ENCODE results near the gene S100A7A.
"Not testable (repeated sequence)": the region's sequence is repeated elsewhere in the genome, so short reads cannot be mapped to it uniquely, and the experiment has no call there.

S100A7A gene

DNA sequence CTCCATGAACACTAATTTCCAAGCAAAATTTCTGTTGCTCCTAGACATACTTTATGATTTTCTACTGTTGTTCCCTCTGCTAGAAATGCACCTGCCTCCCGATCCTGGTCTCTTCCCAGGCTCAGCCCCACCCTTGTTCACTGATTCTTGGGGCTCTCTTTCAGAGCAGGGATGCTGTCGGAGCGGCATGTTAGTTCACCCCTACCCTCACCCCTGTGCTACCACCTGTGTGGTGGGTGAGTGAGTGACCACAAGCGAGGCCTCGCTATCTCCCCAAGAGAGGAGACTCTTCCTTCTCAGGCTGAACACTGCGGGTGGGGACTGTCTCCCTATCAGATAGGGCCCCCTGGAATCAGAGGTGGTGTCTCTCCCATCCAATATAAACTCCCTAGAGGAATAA lies 20.5 kb upstream of the S100A7A start:
- no peak for DNase-seq

DNA sequence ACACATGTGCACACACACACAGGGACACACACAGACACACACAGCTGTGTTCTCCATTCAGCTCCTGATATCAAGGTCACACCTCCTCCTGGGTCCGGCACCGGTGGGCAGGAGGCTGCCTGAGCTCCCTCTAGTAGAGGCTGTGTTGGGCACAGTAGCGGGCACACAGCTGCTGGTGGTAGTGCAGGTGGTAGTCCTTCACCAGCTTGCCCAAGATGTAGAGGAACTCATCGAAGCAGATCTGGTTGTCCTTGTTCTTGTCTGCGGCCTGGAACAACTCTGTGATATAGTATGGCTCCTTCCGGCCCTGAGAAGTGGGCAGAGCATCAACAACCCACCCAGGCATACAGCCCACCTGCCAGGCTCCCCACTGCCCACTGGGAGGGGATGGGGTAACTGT lies 19.9 kb upstream of the S100A7A start:
- no peak for DNase-seq

DNA sequence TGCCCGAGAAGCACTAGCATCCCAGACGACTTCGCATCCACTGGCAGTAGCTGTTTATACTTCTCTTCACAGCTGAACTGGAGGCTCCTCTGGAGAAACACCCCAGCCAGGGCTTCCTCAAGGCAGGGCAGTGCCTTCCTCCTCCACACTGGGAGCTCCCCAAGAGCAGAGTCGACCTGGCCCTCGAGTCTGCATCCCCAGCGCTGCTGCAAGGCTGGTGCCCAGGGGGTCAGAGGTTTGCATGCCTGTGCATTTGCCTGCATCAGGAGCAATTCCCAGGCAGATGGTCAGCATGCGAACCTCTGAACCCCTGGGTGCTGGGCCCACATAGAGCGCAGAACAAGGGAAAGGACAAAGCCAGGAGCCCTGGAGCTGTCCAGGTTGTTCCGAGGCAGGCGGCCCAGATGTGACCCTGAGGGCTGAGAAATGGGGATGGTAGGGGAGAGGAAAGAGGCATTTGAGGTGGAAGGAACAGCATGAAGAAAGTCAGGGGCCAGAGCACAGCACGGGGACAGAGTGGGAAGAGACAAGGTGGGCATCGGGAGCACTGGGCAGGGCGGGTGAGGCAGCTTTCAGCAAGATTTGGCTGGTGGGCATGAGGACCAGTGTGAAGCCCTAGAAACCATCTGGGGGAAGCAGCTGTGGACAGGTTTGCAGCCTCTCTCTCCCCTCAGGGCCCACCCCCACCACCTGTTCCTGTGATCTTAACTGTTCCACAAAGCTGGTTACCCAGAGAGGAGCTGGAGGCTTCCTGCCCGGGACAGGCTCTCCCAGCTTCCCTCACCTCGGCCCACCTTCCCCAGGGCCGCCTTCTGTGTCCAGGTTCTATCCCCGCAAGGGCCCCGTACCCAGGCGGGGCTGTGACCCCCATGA lies 19.0 kb upstream of the S100A7A start:
- peak; percentile 82 for DNase-seq

DNA sequence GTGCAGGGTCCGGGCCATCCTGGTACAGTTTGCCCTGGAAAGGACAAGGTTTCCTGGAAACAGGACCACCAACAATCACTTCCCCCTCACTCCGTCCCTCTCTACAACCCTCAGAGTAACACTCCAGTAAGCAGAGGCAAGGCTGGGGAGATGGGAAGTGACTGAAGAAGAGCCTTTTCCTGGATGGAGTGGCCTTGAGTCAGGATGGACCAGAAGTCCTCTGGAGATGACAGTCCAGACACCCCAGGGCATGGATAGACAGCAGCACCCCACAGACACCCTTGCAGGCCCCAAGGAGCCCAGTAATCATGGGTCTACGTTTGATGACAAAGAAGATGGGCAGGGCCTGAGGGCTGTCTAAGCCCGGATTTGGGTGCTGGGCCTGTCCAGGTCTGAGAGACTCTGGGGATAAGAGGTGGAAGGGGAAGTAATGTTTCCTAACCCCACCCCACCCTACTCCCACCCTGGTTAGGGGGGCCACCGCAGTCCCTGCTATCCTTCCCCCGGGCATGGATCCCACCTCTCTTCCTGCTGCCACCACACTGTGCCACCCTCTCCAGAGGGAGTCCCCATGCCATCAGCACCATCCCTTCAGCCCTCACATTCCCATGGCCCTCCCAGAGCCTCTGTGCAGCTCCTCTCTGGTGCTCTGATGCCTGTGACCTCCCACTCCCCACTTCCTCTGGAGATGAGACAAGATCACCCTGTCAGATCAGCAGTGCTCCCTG lies 18.2 kb upstream of the S100A7A start:
- no peak for DNase-seq

DNA sequence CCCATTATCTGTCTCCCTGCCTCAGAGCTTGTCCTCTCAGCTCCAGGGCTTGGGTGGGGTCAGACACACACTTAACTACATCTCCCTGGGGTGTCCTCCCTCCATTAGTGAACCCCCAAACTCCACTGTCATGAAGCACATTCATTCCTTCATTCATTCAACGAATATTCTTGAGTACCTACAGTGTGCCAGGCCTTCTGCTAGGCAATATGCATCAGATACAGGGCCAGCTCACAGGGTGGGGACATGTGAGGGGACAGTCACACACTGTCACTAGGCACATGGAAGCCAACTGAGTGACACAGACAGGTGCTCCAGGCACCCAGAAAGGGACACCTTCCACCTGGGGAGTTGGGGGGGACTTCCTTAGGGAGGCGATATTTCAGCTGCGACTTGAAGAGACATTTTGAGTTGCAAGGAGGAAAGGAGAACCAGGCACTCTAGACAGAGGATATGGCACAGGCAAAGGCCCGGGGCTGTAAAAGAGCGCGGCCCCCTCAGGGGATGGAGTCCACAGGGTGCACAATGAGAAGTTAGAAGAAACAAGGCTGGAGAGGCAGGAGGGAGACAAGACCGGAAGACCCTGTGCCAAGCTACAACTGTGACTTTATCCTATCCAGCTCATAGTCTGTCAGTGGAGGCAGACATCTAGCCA lies 16.8 kb upstream of the S100A7A start:
- no peak for DNase-seq

DNA sequence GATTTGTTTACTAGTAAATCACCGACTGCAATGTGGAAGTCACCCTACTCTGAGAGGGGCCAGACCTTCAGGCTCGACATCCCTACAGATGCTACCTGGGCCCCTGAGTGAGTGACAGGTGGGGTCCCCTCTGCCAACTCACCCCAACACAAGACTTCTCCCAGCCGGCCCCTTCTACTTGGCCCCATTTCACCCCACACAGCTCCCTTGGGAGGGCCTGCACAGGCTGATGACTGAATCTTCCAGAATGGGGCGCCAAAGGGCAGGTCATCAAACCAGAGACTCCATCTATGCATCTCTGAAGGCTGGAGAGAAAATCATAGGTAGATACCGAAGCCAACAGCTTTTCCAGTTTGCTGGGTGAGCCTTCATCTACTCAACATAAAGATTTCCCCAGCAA lies 16.1 kb upstream of the S100A7A start:
- no peak for DNase-seq

DNA sequence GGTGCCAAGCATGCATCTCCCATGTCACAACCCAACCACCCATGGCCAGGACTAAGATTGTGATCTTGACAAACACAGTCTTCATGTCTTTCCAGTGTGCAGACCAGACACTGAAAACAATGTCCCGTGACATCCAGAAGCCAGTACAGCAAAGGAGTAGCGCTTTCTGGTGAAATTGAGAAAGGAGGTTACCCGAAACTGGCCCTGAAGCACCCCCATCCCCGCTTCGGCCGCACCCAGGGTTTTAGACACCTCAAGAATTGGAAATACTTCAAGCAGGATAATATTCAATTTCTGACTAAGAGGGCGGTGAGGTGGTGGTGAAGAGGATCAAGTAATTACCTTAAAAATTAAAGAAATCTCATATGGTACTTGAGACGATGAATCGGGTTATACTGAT lies 14.9 kb upstream of the S100A7A start:
- no peak for DNase-seq

DNA sequence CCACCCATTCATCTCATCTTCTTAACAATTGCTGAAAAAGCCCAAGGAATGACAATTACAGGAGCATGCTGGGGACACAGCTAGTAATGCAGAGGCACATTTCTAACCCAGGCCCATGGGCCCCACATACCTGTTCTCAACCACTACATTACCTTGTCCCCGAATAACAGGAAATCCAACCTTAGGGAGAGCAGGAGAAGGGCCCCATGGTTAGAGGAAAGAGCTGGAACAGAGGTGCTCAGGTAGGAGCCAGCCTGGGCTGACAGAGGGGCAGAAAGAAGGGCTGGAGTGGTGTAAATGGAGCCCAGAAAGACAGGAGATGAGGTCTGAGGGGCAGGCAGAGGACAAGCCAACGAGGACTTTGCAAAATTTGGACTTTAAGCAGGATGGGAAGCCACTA lies 14.1 kb upstream of the S100A7A start:
- no peak for DNase-seq

DNA sequence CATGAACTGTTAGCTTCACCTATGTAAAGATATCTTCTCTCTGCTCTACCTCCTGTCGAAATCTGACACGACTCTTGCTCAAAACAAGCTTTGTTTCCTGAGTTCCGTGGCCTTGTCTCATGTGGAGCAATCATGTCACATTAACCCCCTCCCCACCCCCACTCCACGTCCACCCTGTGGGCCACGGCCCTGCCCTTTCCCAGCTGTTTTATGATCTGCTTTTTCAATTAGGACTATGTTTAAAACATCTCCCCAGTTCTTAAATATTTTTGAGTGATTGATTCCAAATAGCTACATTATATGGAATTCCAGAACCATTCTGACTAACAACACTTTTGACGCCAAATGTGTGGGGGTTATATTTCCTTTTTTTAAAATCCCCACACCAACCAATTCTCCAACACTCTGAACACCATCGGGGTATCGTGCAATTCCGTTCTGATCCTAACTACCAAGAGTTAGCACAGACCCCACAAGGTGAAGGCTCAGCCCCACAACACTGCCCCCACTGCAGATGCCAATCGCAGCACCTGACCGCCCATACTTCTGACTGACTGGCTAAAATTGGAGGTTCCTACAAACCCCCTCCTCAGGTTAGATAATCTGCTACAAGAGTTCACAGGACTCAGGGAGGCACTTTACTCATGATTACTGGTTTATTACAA lies 12.8 kb upstream of the S100A7A start:
- no peak for DNase-seq

DNA sequence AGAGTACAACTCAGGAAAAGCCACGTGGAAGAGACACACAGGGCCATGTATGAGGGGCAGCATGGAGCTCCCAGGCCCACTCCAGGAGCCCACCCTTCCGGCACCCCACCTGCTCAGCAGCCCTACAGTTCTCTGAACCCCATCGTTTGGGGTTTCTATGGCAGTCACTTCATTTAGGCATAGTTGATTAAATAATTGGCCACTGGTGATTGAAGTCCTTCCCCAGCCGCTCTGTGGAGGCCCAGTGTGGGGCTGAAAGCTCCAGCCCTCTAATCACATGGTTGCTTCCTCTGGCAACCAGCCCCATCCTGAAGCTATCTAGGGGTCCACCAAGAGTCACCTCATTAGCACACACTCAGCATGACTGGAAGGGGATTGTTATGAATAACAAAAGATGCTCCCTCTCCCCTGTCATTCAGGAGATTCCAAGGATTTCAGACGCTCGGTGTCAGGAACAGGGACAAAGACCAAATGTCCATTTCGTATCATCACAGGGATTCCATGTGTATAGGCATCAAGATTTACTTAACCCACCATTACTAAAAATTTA lies 12.2 kb upstream of the S100A7A start:
- DNase-seq: no peak

DNA sequence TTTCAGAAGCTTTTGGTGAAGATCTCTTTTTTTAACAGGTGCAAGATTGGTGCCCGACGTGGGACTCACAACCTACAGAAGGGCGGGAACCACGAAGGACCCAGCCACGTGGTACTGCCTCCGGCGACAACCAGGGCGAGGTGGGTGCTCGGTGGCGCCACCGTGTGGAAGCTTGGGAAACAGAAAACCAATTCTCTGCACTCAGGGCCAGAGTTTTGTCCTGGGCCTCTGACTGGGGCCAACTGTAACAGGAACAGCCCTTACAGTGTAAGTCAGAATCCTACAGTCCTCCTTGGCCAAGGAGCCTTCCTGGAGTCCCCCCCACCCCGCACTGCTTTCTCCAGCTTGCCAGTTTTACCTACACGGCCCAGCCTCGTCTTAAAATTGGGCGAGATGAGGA lies 11.6 kb upstream of the S100A7A start:
- DNase-seq: no peak

DNA sequence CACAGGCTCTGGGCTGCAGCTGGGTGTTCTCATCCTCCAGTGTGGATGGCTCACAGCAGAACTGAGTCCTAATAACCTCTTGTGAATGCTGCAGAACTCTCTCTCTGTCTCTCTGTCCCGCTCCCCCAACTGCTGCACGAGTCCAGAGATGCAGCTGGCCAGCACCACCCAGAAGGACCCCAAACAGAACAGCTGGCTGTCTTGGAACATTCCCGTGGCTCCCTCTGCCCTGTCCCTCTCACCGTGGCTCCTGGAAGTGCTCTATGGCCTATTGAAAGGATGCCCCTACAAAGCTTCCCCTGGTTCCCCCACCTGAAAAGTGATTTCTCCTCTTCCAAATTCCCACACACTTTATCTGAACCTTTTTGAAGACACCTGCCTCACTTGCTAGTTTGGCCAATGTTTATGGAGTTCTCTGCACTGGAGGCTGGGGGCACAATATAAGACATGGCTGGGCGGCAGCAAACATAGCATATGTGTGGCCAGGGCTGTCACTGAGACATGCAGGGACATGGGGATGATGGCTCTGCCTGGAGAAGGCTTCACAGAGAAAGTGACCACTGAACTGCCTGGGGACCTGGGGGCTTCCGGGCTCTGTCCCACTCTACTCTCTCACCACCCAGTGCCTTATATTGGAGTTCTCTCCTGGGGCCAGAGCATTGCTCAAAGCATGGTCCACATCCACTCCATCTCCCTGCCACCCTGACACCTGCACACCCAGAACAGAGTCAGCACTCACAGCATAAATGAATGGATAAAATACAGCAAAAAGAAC lies 10.3 kb upstream of the S100A7A start:
- not testable (repeated sequence) for DNase-seq

DNA sequence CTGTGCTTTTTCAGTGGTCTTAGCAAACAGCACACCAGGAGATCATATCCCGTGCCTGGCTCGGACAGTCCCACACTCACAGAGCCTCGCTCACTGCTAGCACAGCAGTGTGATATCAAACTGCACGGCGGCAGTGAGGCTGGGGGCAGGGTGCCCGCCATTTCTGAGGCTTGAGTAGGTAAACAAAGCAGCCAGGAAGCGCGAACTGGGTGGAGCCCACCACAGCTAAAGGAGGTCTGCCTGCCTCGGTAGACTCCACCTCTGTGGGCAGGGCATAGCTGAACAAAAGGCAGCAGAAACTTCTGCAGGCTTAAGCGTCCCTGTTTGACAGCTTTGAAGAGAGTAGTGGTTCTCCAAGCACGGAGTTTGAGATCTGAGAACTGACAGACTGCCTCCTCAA lies 9.0 kb upstream of the S100A7A start:
- not testable (repeated sequence) for DNase-seq

DNA sequence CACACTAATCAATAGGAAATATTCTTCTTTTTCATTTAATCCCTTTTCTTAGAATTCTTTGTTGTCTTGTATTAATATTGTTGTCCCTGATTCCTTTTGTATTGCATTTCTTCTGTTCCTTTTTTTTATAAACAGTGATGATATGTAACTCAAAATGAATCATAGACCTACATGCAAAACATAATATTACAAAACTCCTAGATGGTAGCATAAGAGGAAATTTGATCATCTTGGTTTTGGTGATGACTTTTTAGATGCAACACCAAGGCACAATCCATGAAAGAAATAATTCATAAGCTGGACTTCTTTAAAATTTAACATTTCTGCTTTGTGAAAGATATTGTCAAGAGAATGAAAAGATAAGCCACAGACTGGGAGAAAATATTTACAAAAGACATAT lies 2.4 kb upstream of the S100A7A start:
- DNase-seq: not testable (repeated sequence)

DNA sequence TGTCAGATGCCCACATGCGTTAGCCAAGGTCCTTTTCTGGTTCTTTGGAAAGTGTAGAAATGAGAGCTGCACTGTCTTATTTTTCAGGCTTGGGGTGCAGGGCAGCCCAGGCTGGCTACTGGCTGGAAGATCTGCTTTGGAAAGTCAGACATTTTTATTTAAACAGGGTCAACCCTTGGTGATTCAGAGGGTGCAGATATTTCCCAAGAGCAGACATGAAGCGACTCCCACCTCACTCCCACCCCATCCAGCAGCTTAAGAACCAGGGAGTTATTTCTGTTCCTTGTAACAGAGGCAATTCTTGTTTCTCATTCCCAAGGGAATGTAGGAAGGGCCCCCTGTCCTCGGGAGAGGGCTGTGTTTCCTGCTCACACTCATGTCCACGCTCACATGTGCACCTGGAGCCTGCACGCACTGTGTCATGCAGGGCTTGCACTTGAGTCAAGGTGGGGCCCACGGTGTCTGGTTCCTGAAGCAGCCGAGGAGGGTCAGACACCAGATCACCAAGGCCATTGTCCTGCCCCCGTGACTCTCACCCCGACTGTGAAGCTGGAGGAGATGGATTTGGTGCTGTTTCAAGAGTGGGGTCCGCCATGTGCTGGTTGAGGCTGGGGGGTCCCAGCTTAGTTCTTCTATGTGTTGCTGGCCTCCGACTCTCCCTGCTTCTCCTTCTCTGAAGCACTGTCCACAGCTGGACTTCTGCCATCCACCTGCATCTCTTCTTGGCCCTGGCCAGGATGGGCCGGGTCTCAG lies 992 bp downstream of the S100A7A start:
- DNase-seq: no peak

DNA sequence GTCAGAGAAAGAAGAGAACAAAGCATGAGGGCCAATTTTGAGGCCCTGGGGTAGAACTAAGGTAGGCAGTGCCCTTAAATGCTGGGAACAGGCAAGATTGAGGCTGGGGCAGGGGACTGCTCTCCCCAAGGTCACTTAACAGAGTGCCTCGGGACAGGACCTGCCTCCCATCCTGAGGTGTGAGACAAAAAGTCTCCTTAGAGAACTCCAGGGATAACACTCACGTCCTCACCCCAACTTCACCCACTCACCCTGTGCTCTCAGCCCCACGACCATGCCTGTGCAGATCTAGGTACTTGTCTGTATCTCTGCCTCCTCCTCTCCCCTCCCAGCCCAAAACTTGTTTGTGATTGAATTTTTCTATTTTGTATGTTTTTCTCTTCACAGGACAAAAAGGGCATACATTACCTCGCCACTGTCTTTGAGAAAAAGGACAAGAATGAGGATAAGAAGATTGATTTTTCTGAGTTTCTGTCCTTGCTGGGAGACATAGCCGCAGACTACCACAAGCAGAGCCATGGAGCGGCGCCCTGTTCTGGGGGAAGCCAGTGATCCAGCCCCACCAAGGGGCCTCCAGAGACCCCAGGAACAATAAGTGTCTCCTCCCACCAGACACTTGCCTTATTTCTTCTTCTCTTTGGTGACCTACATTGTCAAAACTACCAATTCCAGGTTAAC lies 2.6 kb downstream of the S100A7A start:
- not testable (repeated sequence) for DNase-seq

DNA sequence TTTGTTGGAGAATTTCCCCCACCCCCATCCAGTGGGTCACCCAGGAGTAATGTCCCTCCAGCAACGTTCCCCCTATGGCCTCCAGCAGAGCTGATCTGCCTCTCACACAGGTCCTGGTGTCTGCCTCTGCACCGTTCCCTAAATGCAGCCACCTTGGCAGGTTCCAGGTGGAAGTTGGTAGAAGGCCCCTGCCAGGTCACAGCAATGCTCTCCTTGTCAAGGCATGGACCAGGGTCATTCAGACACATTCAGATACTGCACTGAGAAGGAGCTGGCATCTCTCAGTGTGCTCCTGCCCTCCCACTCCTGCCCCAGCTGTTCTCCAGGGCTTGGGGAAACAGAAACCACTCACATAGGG lies 3.1 kb downstream of the S100A7A start:
- DNase-seq: not testable (repeated sequence)

DNA sequence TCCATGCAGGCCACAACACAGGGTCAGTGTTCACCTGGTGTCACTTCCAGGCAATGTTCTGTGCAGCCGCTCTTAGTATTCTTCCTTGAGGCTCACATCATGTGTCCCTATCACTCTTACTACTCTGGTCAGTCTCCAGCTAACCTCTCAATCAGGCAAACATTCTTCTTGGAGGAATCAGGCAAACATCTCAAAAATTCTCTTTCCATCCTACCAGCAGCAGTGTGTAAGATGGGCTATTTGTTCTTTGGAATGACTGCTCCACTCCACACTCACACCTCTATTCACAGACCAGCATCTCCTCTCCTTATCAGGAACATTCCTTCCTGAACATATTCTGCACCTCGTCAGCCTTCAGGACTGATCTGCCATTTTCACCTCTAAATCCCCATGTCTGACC lies 4.0 kb downstream of the S100A7A start:
- no peak for DNase-seq

DNA sequence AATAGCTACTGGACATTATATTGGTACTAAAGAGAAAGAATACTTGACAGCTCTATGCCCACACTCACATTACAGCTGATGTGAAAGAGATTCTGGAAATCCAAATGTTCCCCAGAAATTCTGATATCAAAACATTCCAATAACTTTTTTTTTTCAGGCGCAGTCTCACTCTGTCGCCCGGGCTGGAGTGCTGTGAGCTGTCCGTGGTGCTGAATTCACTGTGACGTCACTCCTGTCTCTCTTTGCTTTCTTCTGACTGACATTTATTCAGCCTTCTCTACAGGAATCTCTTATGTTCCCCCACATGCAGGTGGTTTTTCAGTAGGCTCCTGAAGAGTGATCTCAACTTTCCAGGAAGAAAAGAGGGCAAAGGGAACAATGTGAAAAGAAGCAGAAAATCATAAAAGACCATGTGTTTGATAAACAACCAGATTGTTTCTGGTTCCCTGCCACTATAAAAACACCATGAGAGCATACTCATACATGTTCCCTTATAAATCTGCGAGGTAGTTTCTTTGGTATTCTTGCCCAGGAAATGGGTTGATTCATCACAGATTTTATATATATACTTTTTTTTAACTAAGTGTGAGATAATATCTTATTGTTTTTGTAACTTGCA lies 6.2 kb downstream of the S100A7A start:
- no peak for DNase-seq

DNA sequence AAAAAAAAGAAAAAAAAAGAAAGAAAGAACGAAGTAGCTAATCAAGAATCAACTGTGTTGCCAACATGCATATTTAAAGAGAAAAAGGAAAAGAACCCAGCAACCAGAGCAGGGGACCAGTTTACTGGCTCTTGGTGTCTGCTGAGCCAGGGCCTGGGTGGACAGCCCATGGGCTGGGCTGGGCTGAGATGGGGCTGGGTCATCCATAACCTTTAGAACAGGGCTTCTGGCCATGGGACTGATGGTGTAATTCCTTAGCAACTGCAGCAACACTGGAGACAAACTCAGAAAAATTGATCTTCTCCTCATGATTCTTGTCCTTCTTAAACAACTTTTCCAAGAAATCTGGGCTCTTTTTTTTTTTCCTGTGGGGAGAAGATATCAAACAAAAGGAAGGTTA lies 10.5 kb downstream of the S100A7A start:
- no peak for DNase-seq

Measured in NCI-H524 treated with DMSO at 0.1 percent for 48 hours (cell line).